T-helper 1 cell (primary cell): Measurements from ENCODE around the gene ZNF841.
A peak's percentile ranks its signal among the peaks of the same experiment; 100 is the strongest.
"Not testable (repeated sequence)": the region's sequence is repeated elsewhere in the genome, so short reads cannot be mapped to it uniquely, and the experiment has no call there.

Source experiments
- DNase-seq, 5 donors: peaks; one replicate each; pipeline ENCODE4 v3.0.0-alpha.2; 2012 to 2020

Gene ZNF841

GRCh38 chr19:52066258-52066863 is 29.2 kb downstream of the ZNF841 start:
- DNase-seq = no peak

DNA sequence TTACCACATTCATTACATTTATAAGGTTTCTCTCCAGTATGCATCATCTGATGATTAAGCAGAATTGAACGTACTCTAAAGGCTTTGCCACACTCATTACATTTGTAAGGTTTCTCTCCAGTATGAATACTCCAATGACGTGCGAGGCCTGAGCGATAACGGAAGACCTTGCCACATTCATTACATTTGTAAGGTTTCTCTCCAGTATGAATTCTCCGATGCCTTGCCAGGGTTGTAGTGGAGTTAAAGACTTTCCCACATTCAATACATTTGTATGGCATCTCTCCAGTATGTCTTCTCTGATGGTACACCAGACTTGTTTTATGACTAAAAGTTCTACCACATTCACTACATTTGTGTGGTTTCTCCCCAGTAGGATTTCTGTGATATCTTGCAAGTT is 30.2 kb downstream of the ZNF841 start:
- DNase-seq = no peak

GRCh38 chr19:52056480-52056879 is 39.1 kb downstream of the ZNF841 start:
- not testable (repeated sequence) for DNase-seq

DNA sequence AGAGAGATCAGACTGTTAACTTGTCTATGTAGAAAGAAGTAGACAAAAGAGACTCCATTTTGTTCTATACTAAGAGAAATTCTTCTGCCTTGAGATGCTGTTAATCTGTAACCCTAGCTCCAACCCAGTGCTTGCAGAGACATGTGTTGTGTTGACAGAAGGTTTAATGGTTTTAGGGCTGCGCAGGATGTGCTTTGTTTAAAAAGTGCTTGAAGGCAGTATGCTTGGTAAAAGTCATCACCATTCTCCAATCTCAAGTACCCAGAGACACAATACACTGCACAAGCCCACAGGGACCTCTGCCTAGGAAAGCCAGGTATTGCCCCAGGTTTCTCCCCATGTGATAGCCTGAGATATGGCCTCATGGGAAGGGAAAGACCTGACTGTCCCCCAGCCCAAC is 43.8 kb downstream of the ZNF841 start:
- DNase-seq = not testable (repeated sequence)

DNA sequence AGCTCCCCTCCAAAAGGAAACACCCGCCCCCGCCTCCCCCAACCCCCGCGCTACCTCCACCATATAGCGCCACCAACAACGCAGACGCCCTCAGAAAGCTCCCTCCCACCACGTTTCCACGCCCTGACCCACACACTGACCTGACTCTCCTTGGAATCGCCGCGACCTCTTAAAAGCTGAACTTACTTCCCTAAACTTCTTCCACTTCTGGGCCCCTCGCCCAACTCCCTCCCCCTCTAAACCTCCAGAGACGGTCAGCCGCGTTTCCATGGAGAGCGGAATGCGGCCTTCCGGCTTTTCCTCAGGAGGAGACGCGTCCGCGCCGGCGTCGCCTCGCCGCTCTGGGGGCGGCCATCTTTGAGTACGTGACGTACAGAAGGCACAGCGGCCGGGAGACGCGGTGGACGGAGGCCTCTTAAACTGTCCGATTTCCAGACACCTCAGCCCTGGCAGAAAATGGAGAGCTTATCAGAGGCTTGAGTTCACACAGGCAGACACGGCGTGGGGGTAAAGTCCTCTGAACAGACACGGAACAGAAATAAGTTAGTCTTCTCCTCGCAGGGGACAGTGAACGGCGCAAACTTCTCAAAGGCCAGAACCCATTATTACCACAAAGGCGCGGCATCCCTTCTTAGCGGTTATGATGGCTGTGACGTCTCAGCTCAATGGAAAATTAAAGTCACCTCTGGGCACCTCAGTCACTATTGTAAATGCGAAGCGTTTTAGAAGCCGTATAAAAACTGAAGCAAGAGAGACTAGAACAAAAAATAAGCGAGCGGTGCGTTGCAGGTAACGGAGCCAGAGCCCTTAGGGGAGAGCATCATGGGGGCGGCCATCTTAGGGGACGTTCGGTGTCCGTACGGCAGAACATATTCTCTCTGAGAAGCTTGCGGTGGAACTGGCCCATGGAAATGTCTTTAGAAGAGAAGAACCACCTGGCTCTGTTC is 46.7 kb downstream of the ZNF841 start, which contains the start of gene ZNF432:
TSS of gene ZNF432 (minus strand) at position 284 of the 947 bp plus-strand sequence. CDS start 1,970 bp downstream, outside the sequence.
- peak; percentile 52 to 88 (median 72) for DNase-seq

DNA sequence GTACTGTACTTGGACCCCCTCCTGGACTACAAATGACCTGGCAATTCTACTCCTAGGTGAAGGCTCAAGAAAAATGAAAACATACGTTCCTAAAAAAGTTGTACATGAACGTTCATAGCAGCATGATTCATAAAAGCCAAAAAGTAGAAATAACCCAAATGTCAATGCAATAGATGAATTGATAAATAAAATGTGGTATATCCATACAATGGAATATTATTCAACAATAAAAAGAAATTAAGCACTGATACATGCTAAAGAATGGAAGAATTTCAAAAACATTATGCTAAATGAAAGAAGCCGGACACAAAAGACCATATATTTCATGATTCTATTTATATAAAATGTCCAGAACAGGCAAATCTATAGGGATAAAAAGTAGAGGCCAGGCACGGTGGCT is 56.4 kb downstream of the ZNF841 start:
- DNase-seq = no peak

- DNase-seq = peak in 1 of 5 donors; percentile 5
Observed at GRCh38 chr19:52034051-52034728, 61.4 kb downstream of the ZNF841 start.

DNA sequence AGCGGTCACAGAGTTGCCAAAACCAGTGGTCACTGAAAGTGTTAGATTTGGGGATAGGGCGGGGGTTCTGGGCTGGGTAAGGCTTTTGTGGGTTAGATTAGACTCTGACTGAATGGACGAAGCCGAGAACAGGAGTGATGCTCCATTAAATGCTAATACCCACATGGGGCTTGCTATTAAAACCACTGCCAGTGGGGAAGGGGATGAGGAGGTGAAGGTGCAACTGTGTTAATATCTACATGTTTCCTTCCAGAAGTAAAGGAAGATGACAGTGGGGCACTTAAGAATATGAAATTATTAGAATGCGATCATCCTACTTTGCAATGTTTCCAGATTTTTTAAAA is 66.8 kb downstream of the ZNF841 start:
- no peak for DNase-seq

- DNase-seq = peak; percentile 48 to 86 (median 72)
Observed at GRCh38 chr19:52028027-52028779, 67.4 kb downstream of the ZNF841 start, which contains the start of gene ZNF614. TSS of gene ZNF614 (minus strand) at chr19:52028379. CDS start at chr19:52025745, 2,634 bp downstream.

GRCh38 chr19:52026255-52026990 is 69.1 kb downstream of the ZNF841 start:
- not testable (repeated sequence) for DNase-seq

DNA sequence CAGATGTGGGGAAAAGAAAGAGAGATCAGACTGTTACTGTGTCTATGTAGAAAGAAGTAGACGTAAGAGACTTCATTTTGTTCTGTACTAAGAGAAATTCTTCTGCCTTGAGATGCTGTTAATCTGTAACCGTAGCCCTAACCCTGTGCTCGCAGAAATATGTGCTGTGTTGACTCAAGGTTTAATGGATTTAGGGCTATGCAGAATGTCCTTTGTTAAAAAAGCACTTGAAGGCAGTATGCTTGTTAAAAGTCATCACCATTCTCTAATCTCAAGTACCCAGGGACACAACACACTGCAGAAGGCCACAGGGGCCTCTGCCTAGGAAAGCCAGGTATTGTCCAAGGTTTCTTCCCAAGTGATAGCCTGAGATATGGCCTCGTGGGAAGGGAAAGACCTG is 71.1 kb downstream of the ZNF841 start:
- DNase-seq = not testable (repeated sequence)

DNA sequence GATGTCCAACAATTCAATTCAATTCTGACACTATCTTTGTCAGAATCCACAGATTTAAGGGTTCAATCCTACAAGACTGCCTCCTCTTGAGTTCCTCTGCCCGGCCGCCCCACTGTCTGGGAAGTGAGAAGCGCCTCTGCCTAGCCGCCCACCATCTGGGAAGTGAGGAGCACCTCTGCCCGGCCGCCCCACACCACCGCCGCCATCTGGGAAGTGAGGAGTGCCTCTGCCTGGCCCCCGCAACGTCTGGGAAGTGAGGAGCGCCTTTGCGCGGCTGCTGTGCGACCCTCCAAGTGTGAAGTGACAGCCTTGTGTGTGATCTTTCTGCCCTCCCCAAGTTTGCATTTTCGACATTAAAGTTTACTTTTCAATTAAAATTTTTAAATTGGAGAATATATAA is 73.4 kb downstream of the ZNF841 start:
- DNase-seq = no peak

DNA sequence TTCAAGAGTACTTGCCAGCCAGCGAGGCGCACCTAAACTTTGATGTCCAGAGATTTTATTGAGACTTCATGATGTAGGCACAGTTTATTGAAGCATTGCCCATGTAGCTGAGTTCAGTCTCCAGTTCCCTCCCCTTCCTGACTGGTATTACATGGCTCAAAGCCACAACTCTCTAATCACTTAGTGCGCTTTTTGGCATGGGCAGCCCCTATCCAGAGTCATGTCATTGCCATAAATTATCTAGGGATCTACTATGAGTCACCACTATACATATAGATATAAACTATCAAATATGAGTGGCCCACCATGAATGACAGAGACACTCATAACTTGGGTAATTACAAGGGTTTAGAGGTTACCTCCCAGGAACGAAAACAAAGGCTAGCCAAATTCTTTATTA is 75.1 kb downstream of the ZNF841 start:
- DNase-seq = no peak
